HG03565 (cell line): Measurements from ENCODE around the gene SAMD10.
"Not testable (repeated sequence)": the region's sequence is repeated elsewhere in the genome, so short reads cannot be mapped to it uniquely, and the experiment has no call there.

Experiments used
- ATAC-seq: cut with Tn5 transposase; IDR thresholded peaks from one replicate; pipeline ENCODE4 v1.9.1; 2021; ENCODE audit warnings: mild to moderate bottlenecking, moderate library complexity; ENCODE audit not compliant: unreplicated experiment

The SAMD10 gene

DNA sequence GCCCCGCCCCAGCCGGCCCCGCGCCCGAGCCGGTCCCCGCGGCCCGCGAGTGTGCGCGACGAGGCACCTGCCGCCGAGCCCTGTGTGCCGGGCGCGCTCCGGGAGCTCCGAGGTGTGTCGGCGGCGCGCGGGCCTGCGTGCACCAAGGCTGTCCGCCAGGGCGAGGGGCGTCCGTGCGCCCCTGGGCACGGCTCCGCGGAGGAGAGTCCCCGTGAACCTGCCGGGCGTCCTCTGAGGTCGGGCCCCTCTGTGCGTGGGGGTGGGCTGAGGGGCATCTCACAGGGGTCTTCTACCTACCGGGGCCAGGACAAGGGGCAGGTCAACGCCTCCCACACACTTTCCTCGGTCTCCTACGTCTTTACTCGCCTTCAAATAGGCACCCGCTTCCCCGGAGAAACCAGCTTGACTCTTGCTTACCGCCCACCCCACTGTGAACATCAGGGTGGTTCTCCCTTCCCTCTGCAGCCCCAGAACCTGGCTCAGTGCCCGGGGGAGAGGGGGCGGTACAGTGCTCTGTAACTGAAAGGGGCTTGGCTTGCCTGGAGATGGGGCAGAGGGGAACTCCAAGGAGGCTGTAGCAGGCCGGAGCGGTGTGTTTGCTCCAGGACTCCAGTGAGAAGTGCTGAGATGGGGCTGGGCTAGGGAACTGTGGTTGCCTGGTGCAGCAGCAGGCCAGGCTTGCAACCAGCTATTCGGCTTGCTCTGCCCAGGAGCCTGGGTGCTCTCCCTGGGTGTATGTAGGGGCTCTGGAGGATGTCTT lies at the start of gene SAMD10:
Gene SAMD10 (minus strand): TSS at position 86 of the 760 bp plus-strand sequence. CDS start 175 bp downstream, outside the sequence.
- ATAC-seq, result peak; percentile 14

- ATAC-seq, result no peak
Measured at GRCh38 chr20:64027981-64028685, 48.7 kb upstream of the SAMD10 start.

DNA sequence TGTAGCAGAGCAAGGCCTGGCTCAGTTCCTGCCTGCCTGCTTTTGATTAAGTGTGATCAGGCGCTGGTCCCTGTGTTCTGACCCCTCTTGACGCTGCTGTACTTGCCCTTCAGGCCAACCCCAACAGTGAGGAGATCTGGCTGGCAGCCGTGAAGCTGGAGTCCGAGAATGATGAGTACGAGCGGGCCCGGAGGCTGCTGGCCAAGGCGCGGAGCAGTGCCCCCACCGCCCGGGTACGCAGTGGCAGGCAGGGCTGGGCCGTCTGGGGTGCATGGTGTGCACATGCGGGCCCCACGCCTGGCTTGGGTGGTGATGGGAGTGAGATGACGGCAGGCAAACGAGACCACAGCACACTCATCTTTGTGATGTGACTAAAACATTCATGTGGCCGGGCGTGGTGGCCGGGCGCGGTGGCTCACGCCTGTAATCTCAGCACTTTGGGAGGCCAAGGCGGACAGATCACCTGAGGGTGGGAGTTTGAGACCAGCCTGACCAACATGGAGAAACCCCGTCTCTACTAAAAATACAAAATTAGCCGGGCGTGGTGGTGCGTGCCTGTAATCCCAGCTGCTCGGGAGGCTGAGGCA lies 46.5 kb upstream of the SAMD10 start:
- no peak for ATAC-seq

GRCh38 chr20:64025101-64025825 lies 45.8 kb upstream of the SAMD10 start:
- ATAC-seq, result no peak

DNA sequence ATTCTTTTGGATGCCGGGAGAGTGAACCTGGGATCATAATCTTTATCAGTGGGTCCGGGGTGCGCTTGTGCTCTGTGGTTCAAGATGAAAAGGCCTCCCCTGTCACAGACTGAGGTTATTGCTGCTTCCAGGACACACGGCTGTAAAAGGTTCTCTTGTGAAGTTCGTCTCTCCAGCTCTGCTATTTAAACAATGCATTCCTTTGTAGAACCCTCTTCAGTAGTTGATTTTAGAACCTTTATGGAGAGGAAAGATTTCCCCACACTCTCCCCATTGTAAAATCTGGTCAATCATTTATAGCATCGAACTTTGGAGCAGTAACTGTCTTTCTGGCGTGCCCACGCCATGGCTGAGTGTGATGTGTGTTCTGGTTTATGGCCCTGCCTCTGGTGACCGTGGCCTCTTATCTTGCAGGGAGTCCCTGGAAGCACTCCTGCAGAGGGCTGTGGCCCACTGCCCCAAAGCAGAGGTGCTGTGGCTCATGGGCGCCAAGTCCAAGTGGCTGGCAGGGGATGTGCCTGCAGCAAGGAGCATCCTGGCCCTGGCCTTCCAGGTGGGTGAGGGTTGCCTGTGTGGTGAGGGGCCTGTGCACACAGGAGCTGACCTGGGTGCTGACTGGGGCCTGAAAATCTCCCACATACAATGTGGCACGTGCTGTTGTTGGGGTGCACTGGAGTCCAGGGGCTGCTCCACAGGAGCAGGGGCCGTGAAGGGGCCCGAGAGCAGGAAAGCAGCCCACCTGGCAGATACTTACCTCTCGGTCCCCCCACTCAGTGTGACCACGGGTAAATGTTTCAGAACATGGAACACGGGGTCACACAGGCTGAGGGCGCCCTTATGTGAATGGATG lies 44.9 kb upstream of the SAMD10 start:
- no peak for ATAC-seq

DNA sequence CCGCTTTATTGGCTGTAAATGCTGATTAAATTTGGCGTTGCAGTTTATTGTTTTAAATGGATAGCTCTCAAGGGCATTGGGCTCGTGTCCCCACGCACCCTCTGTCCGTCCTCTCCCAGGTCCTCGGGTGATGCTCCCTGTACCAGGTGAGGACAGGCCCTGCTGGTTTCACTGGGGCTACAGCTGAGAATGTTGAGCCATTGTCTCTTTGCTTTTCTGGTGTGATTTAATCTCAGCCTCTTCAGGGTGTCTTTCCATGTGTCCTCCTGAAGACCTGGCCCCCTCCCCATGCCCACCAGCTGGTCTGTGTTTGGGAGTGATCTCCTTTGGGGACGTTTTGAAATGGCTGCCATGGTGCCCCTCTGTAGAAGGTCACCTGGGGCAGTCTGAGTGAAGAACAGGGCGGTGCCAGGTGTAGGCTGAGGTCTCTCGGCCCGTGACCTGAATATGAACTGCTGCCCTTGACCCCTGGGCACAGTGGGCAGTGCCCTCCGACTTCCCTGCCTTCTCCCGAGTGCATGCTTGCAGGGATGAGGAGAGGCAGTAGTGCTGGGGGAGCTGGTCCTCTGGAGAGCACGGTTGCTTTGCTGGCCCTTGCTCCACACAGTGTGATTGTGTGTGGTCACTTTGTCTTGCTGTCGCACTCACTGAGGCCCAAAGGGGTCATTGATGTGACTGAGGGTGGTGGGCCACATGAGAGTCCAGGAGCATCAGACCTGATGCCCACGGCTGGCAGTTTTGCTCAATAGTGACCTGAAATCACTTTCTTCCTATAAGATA lies 44.1 kb upstream of the SAMD10 start:
- ATAC-seq, result no peak

DNA sequence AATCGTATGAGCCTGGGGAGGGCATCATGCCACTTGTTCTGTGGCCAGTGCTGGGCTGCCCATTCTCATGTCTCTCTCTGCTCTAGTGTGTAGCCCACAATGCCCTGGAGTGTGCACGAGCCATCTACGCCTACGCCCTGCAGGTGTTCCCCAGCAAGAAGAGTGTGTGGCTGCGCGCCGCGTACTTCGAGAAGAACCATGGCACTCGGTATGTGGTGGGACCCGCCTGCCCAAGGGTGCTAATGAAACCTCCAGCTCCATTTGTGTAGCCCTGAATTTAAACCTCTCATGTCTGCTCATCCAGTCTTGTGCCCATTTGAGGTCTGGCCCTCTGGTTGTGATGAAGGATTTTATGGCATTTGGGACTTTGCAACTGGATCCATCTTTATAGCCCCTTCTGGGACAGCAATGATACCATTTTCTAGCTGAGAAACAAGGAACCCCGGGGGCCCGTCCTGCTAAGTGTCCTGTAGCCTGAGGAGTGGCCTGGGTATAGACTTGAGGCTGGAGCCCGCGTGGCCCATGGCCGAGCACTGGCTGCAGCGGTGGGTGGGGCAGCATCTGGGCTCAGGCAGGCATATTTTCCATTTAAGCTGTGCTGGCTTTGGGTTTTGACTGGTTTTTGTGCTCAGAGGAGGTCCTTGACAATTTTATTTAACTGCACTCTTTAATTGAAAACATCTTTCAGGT lies 43.4 kb upstream of the SAMD10 start:
- ATAC-seq, result no peak

GRCh38 chr20:64021124-64021975 lies 41.9 kb upstream of the SAMD10 start:
- ATAC-seq, result no peak

DNA sequence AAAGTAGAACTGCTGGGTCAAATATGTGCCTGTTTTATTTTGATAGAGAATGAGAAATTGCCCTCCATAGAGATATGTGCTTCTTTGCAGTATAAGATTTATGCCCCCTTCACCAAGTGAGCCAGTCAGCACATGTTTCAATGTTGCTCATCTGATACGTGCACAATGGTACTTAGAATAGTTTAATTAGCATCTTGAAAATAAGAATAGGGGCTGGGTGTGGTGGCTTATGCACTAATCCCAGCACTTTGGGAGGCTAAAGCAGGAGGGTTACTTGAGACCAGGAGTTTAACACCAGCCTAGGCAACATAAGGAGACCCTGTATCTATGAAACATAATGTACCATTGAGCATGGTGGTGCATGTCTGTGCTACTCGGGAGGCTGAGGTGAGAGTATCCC lies 36.2 kb upstream of the SAMD10 start:
- ATAC-seq, result no peak

DNA sequence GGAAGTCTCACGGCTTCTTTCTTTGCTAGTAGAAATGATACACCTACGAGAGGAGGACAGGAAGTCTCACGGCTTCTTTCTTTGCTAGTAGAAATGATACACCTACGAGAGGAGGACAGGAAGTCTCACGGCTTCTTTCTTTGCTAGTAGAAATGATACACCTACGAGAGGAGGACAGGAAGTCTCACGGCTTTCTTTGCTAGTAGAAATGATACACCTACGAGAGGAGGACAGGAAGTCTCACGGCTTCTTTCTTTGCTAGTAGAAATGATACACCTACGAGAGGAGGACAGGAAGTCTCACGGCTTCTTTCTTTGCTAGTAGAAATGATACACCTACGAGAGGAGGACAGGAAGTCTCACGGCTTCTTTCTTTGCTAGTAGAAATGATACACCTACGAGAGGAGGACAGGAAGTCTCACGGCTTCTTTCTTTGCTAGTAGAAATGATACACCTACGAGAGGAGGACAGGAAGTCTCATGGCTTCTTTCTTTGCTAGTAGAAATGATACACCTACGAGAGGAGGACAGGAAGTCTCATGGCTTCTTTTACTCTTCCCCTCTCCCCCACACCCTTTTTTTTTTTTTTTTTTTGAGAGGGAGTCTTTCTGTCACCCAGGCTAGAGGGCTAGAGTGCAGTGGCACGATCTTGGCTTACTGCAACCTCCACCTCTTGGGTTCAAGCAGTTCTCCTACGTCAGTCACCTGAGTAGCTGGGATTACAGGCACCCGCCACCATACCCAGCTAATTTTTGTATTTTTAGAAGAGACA lies 33.1 kb upstream of the SAMD10 start:
- ATAC-seq, result not testable (repeated sequence)

DNA sequence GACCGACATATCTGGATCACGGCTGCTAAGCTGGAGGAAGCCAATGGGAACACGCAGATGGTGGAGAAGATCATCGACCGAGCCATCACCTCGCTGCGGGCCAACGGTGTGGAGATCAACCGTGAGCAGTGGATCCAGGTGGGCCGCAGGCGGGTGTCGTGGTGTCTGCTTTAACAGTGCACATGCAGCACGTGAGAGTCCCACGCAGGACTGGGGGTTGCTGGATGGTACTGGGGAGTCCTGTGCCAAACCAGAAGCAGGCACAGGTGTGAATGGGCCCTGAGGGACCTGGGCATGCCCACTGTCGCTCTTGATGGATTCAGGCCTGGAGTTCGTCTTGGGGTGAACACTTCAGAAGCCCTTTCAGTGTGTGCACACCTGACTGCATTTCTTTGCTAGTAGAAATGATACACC lies 31.9 kb upstream of the SAMD10 start:
- ATAC-seq, result no peak

DNA sequence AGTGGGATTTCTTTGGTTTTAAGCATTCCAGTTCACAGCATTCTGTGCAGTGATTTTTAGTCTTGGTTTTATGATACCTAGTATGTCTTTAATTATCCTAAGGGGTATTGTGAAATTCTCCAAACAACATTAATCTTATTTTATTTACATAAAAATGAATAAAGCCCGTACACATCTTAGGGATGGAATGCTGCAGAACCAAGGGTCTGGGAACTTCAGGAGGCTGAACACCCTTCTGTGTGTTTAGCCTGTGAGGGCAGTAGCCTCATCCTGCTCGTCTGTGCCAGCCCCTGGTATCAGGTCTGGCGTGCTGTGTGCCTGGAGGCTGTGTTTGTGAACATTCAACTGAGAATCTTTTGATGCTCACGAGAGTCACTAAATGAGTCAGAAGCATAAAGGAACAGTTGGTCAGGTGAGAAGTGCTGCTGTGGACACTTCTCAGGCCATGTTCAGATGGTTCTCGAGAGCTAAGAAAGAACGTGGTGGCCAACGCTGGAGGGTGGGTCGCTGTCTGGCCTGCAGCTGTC lies 31.3 kb upstream of the SAMD10 start:
- no peak for ATAC-seq

GRCh38 chr20:64009811-64010387 lies 30.5 kb upstream of the SAMD10 start:
- no peak for ATAC-seq

DNA sequence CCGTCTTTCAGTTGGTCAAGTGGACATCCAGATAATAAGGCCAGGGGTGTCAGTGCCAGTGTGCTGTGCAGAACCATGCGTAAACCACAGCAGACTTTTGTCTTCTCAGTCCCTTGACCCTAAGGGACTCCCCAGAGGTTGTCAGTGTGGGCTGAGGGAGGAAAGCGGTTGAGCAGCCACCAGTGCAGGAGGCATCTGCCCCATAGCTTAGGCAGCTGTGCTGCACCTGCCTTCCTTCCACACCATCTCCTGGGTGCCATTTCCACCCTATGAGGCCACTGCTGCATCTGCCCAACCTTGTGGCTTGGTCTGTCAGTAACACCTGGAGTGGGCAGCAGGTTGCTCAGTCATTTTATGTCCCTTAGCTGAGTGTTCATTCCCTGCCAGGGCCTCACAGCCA lies 27.5 kb upstream of the SAMD10 start:
- ATAC-seq, result no peak

DNA sequence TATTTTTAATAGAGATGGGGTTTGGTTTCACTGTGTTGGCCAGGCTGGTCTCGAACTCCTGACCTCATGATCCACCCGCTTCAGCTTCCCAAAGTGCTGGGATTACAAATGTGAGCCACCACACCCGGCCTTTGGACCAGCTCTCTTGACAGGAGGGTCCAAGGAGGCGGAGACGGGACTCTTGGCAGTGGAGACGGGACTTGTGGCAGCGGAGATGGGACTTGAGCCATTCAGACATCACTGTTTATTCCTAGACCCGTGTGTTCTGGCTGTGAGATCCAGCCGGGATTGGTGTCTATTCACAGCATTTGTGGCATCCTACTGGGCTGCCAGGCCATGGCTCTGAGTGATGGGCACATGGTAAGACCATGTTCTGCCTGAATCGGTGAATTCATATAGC lies 27.0 kb upstream of the SAMD10 start:
- ATAC-seq, result no peak

DNA sequence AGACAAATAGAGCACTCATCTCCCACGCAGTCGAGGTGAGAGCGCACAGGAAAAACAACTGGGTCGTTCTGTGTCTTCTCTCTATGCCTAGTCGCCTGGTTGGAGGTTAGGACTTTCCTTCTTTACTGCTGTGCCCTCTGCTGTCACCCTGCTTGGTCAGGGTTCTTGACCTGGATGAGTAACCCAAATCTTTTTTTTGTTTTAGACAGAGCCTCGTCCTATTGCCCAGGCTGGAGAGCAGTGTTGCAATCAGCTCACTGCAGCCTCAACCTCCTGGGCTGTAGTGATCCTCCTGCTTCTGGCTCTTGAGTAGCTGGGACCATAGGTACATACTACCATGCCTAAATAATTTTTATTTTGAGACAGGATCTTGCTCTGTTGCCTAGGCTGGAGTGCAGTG lies 26.0 kb upstream of the SAMD10 start:
- ATAC-seq, result no peak
